ENCODE results near the gene LRRC47.

Gene LRRC47

DNA sequence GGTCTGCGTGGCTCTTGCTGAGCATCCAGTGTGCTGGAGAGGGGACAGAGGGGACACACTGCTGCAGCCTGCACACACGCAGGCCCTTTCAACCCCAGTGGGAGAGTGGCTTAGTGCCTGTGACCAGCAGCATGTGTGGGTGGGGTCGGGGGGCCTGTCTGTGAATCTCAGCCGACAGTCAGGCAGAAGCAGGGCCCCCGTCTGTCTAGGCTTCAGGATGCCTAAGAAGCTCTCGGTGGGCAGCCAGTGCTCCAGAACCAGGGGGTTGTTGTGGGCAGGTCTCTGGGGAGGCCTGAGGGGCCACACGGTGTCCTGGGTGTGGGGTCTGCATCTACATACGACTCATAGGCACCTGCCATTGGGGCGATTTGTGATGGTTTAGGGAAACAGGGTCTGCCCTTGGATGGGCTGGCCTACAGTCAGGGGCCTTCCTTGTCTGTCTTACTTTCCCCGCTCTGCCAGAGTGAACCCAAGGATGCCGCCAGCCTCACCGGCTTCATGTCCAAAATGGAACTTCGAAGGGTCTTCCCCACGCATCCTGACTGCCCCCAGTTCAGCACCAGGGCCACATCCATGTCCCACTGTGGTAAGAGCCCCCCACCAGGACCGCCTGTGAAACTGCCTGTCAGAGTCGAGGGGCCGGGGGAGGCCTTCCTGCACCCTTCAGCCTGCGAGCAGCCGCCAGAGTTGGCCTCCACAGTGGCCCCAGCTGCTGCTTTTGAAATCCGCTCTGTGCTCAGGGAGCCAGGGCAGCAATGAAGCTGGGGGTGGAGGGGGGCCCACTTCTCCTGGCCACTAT, 42.4 kb downstream of the LRRC47 start:
- peak overlapping the region; percentile 1 for H3K9ac ChIP-seq (ENCODE audit: low read depth, low read length, poor library complexity)
- WGBS, 2 donors (ENCODE audit: extremely low coverage in 2 of 2, insufficient read length in 2 of 2, insufficient replicate concordance in 1 of 2) = no CpG with 5 or more reads among the region's 20 CpGs
- no peak overlapping the region for H2BK12ac ChIP-seq (ENCODE audit: low read length)

GRCh38 chr1:3752400-3752945, 43.8 kb downstream of the LRRC47 start, which contains the start of gene CCDC27:
CCDC27 (plus strand) TSS chr1:3752450; CDS start chr1:3752482, 32 bp downstream.
- H3K4me1 ChIP-seq (ENCODE audit: control insufficient read depth in 2 of 2, insufficient read depth in 1 of 2, low read depth in 1 of 2, low read length in 2 of 2) = no peaks in the 10 kb centered on the region
- H3K23ac ChIP-seq (ENCODE audit: low read depth, low read length, poor library complexity) = peak within 1 kb of the TSS; percentile 44
- H3K14ac ChIP-seq (ENCODE audit: low read length) = peak within 1 kb of the TSS; percentile 89
- H2BK5ac ChIP-seq (ENCODE audit: low read length) = peak within 1 kb of the TSS; percentile 13
- H2BK15ac ChIP-seq (ENCODE audit: low read length) = no peak within 1 kb of the TSS
- DNase-seq (ENCODE audit: low spot score) = no peak
- H3K4me3 ChIP-seq (ENCODE audit: low read length in 2 of 2) = no peak within 1 kb of the TSS
- no peak within 1 kb of the TSS for H4K8ac ChIP-seq (ENCODE audit: low read depth, low read length)
- H2BK120ac ChIP-seq (ENCODE audit: low read depth, low read length) = no peak within 1 kb of the TSS
- H3K27me3 ChIP-seq (ENCODE audit: control insufficient read depth in 3 of 3, insufficient read depth in 3 of 3, low read depth in 1 of 3, low read length in 3 of 3) = peaks cover 0 to 48% (median 4%) of the 10 kb centered on the region in 3 experiments
- no peak within 1 kb of the TSS for H2AFZ ChIP-seq (ENCODE audit: low read length)
- H3K36me3 ChIP-seq (replicated peaks in 1 of 2; ENCODE audit: control insufficient read depth in 2 of 2, insufficient read depth in 2 of 2, low read length in 2 of 2) = no peaks in the 10 kb centered on the region
- no peaks in the 10 kb centered on the region for H3K9me3 ChIP-seq (replicated peaks in 1 of 2; ENCODE audit: control insufficient read depth in 2 of 2, insufficient read depth in 1 of 2, low read depth in 1 of 2, low read length in 2 of 2)
- no CpG with 5 or more reads among the region's 17 CpGs for WGBS, 2 donors (ENCODE audit: extremely low coverage in 2 of 2, insufficient read length in 2 of 2, insufficient replicate concordance in 1 of 2)
- H3K4me2 ChIP-seq (ENCODE audit: insufficient read depth, low read length, poor library complexity, severe bottlenecking) = peak within 1 kb of the TSS; percentile 2
- peak within 1 kb of the TSS; percentile 44 for H3K9ac ChIP-seq (ENCODE audit: low read depth, low read length, poor library complexity)
- H2AK5ac ChIP-seq (ENCODE audit: low read depth, low read length) = peak within 1 kb of the TSS; percentile 56
- peak within 1 kb of the TSS; percentile 76 for H3K18ac ChIP-seq (ENCODE audit: low read length)
- H3K27ac ChIP-seq (replicated peaks; ENCODE audit: low read length) = no peak within 1 kb of the TSS
- no peak within 1 kb of the TSS for H4K91ac ChIP-seq (ENCODE audit: low read depth, low read length, poor library complexity)
- no peak within 1 kb of the TSS for H3K4ac ChIP-seq (ENCODE audit: low read length)
- peak within 1 kb of the TSS; percentile 22 for H2BK12ac ChIP-seq (ENCODE audit: low read length)
- peaks cover 1% of the 10 kb centered on the region for H3K79me1 ChIP-seq (ENCODE audit: low read depth, low read length)

More for the DNA sequence above, 42.4 kb downstream of the LRRC47 start:
- H3K79me1 ChIP-seq (ENCODE audit: low read depth, low read length) = peaks cover 2% of the 10 kb centered on the region
- no peak overlapping the region for H3K14ac ChIP-seq (ENCODE audit: low read length)
- H3K9me3 ChIP-seq (replicated peaks in 1 of 2; ENCODE audit: control insufficient read depth in 2 of 2, insufficient read depth in 1 of 2, low read depth in 1 of 2, low read length in 2 of 2) = no peaks in the 10 kb centered on the region
- H3K4me1 ChIP-seq (ENCODE audit: control insufficient read depth in 2 of 2, insufficient read depth in 1 of 2, low read depth in 1 of 2, low read length in 2 of 2) = no peaks in the 10 kb centered on the region
- H2BK15ac ChIP-seq (ENCODE audit: low read length) = no peak overlapping the region
- no peak overlapping the region for H4K8ac ChIP-seq (ENCODE audit: low read depth, low read length)
- no peak overlapping the region for H3K23ac ChIP-seq (ENCODE audit: low read depth, low read length, poor library complexity)
- no peak overlapping the region for H3K4me2 ChIP-seq (ENCODE audit: insufficient read depth, low read length, poor library complexity, severe bottlenecking)
- H3K18ac ChIP-seq (ENCODE audit: low read length) = no peak overlapping the region
- no peak overlapping the region for H3K4me3 ChIP-seq (ENCODE audit: low read length in 2 of 2)
- H3K4ac ChIP-seq (ENCODE audit: low read length) = no peak overlapping the region
- H4K91ac ChIP-seq (ENCODE audit: low read depth, low read length, poor library complexity) = no peak overlapping the region
- no peak overlapping the region for H2AK5ac ChIP-seq (ENCODE audit: low read depth, low read length)
- H3K27ac ChIP-seq (replicated peaks; ENCODE audit: low read length) = no peak overlapping the region
- no peaks in the 10 kb centered on the region for H3K36me3 ChIP-seq (replicated peaks in 1 of 2; ENCODE audit: control insufficient read depth in 2 of 2, insufficient read depth in 2 of 2, low read length in 2 of 2)
- no peak overlapping the region for H2BK120ac ChIP-seq (ENCODE audit: low read depth, low read length)
- DNase-seq (ENCODE audit: low spot score) = no peak
- H2BK5ac ChIP-seq (ENCODE audit: low read length) = no peak overlapping the region
- H3K27me3 ChIP-seq (ENCODE audit: control insufficient read depth in 3 of 3, insufficient read depth in 3 of 3, low read depth in 1 of 3, low read length in 3 of 3) = peaks cover 0 to 44% (median 4%) of the 10 kb centered on the region in 3 experiments
- no peak overlapping the region for H2AFZ ChIP-seq (ENCODE audit: low read length)

- Histone ChIP-seq H3K36me3 (replicated peaks in 1 of 2; ENCODE audit: control insufficient read depth in 2 of 2, insufficient read depth in 2 of 2, low read length in 2 of 2) (peaks cover 0 to 3% of the 10 kb centered on the region in 2 donors), H2AK5ac (ENCODE audit: low read depth, low read length) (no peak overlapping the region), H2BK12ac (ENCODE audit: low read length) (no peak overlapping the region), H3K4ac (ENCODE audit: low read length) (no peak overlapping the region), H3K4me1 (ENCODE audit: control insufficient read depth in 2 of 2, insufficient read depth in 1 of 2, low read depth in 1 of 2, low read length in 2 of 2) (peaks cover 7 to 8% of the 10 kb centered on the region in 2 donors), H3K27me3 (ENCODE audit: control insufficient read depth in 3 of 3, insufficient read depth in 3 of 3, low read depth in 1 of 3, low read length in 3 of 3) (peaks cover 0 to 40% (median 4%) of the 10 kb centered on the region in 3 experiments), H3K79me1 (ENCODE audit: low read depth, low read length) (peaks cover 7% of the 10 kb centered on the region), H3K23ac (ENCODE audit: low read depth, low read length, poor library complexity) (no peak overlapping the region), H3K18ac (ENCODE audit: low read length) (no peak overlapping the region), H3K4me2 (ENCODE audit: insufficient read depth, low read length, poor library complexity, severe bottlenecking) (no peak overlapping the region), H4K91ac (ENCODE audit: low read depth, low read length, poor library complexity) (no peak overlapping the region), H3K9ac (ENCODE audit: low read depth, low read length, poor library complexity) (no peak overlapping the region), H2BK5ac (ENCODE audit: low read length) (no peak overlapping the region), H2BK120ac (ENCODE audit: low read depth, low read length) (no peak overlapping the region), H2BK15ac (ENCODE audit: low read length) (no peak overlapping the region), H4K8ac (ENCODE audit: low read depth, low read length) (no peak overlapping the region), H3K9me3 (replicated peaks in 1 of 2; ENCODE audit: control insufficient read depth in 2 of 2, insufficient read depth in 1 of 2, low read depth in 1 of 2, low read length in 2 of 2) (no peaks in the 10 kb centered on the region), H2AFZ (ENCODE audit: low read length) (no peak overlapping the region), H3K27ac (replicated peaks; ENCODE audit: low read length) (no peak overlapping the region), H3K14ac (ENCODE audit: low read length) (no peak overlapping the region), H3K4me3 (ENCODE audit: low read length in 2 of 2) (no peak overlapping the region)
- no peak for DNase-seq (ENCODE audit: low spot score)
- no CpG with 5 or more reads among the region's 6 CpGs for WGBS, 2 donors (ENCODE audit: extremely low coverage in 2 of 2, insufficient read length in 2 of 2, insufficient replicate concordance in 1 of 2)
These were observed 45.6 kb downstream of the LRRC47 start for GRCh38 chr1:3750741-3751140.

GRCh38 chr1:3749512-3749911, 46.8 kb downstream of the LRRC47 start:
- no peak overlapping the region for H2BK5ac ChIP-seq (ENCODE audit: low read length)

More at GRCh38 chr1:3749512-3749911, 46.8 kb downstream of the LRRC47 start:
- Histone ChIP-seq H2BK120ac (ENCODE audit: low read depth, low read length) (no peak overlapping the region), H2AK5ac (ENCODE audit: low read depth, low read length) (no peak overlapping the region), H4K8ac (ENCODE audit: low read depth, low read length) (no peak overlapping the region), H3K4me1 (ENCODE audit: control insufficient read depth in 2 of 2, insufficient read depth in 1 of 2, low read depth in 1 of 2, low read length in 2 of 2) (peaks cover 13 to 16% of the 10 kb centered on the region in 2 donors), H3K4me2 (ENCODE audit: insufficient read depth, low read length, poor library complexity, severe bottlenecking) (no peak overlapping the region), H2BK15ac (ENCODE audit: low read length) (no peak overlapping the region), H3K27me3 (ENCODE audit: control insufficient read depth in 3 of 3, insufficient read depth in 3 of 3, low read depth in 1 of 3, low read length in 3 of 3) (peaks cover 0 to 30% (median 4%) of the 10 kb centered on the region in 3 experiments), H3K4me3 (ENCODE audit: low read length in 2 of 2) (no peak overlapping the region), H3K4ac (ENCODE audit: low read length) (no peak overlapping the region), H4K91ac (ENCODE audit: low read depth, low read length, poor library complexity) (no peak overlapping the region), H3K9ac (ENCODE audit: low read depth, low read length, poor library complexity) (no peak overlapping the region), H3K18ac (ENCODE audit: low read length) (no peak overlapping the region), H3K79me1 (ENCODE audit: low read depth, low read length) (peaks cover 12% of the 10 kb centered on the region), H3K27ac (replicated peaks; ENCODE audit: low read length) (no peak overlapping the region), H3K36me3 (replicated peaks in 1 of 2; ENCODE audit: control insufficient read depth in 2 of 2, insufficient read depth in 2 of 2, low read length in 2 of 2) (peaks cover 9 to 16% of the 10 kb centered on the region in 2 donors), H2AFZ (ENCODE audit: low read length) (no peak overlapping the region), H3K14ac (ENCODE audit: low read length) (no peak overlapping the region), H3K23ac (ENCODE audit: low read depth, low read length, poor library complexity) (no peak overlapping the region), H2BK12ac (ENCODE audit: low read length) (no peak overlapping the region), H3K9me3 (replicated peaks in 1 of 2; ENCODE audit: control insufficient read depth in 2 of 2, insufficient read depth in 1 of 2, low read depth in 1 of 2, low read length in 2 of 2) (no peaks in the 10 kb centered on the region)
- WGBS, 2 donors (ENCODE audit: extremely low coverage in 2 of 2, insufficient read length in 2 of 2, insufficient replicate concordance in 1 of 2) = no CpG with 5 or more reads among the region's 5 CpGs
- DNase-seq (ENCODE audit: low spot score) = no peak

Measured in neuronal stem cell (in vitro differentiated cells).